Mucosa of stomach (tissue), 1 donor: ENCODE data around the gene SLC35E3.
"Not testable (repeated sequence)": the region's sequence is repeated elsewhere in the genome, so short reads cannot be mapped to it uniquely, and the experiment has no call there.

Experiments used
- H3K27me3 ChIP-seq: one replicate; pipeline ENCODE4 v1.7.0; 2013; ENCODE audit warnings: mild to moderate bottlenecking, low read length; ENCODE audit not compliant: control insufficient read depth, insufficient read depth
- H3K36me3 ChIP-seq: one replicate; pipeline ENCODE4 v1.7.0; 2013; ENCODE audit warnings: low read length; ENCODE audit not compliant: control insufficient read depth, insufficient read depth
- H3K4me1 ChIP-seq: one replicate; pipeline ENCODE4 v1.7.0; 2013; ENCODE audit warnings: mild to moderate bottlenecking, low read length; ENCODE audit not compliant: control insufficient read depth, insufficient read depth
- H3K4me3 ChIP-seq: one replicate; pipeline ENCODE4 v1.7.0; 2013; ENCODE audit warnings: low read length
- H3K9ac ChIP-seq: one replicate; pipeline ENCODE4 v1.7.0; 2013; ENCODE audit warnings: mild to moderate bottlenecking, low read length, moderate library complexity
- H3K9me3 ChIP-seq: one replicate; pipeline ENCODE4 v1.7.0; 2013; ENCODE audit warnings: mild to moderate bottlenecking, low read length, moderate library complexity; ENCODE audit not compliant: control insufficient read depth
- donor health status: Pancreatic carcinoma.

The SLC35E3 gene

GRCh38 chr12:68790081-68790951 is 44.3 kb downstream of the SLC35E3 start:
- Histone ChIP-seq H3K27me3 (no peaks in the 10 kb centered on the region), H3K4me1 (peaks cover 18% of the 10 kb centered on the region), H3K36me3 (no peaks in the 10 kb centered on the region), H3K9ac (no peak overlapping the region), H3K9me3 (no peaks in the 10 kb centered on the region), H3K4me3 (no peak overlapping the region)

- no peak overlapping the region for H3K4me3 ChIP-seq
- H3K9me3 ChIP-seq, result no peaks in the 10 kb centered on the region
- no peaks in the 10 kb centered on the region for H3K27me3 ChIP-seq
- H3K9ac ChIP-seq, result no peak overlapping the region
- H3K36me3 ChIP-seq, result no peaks in the 10 kb centered on the region
- H3K4me1 ChIP-seq, result peaks cover 18% of the 10 kb centered on the region
Measured at GRCh38 chr12:68790952-68791234, 44.9 kb downstream of the SLC35E3 start.

- Histone ChIP-seq H3K9ac (no peak overlapping the region), H3K4me3 (no peak overlapping the region), H3K9me3 (no peaks in the 10 kb centered on the region), H3K4me1 (peaks cover 18% of the 10 kb centered on the region), H3K36me3 (no peaks in the 10 kb centered on the region), H3K27me3 (no peaks in the 10 kb centered on the region)
Measured at GRCh38 chr12:68791897-68792481, 46.0 kb downstream of the SLC35E3 start.

GRCh38 chr12:68792952-68793351 is 47.0 kb downstream of the SLC35E3 start:
- no peaks in the 10 kb centered on the region for H3K27me3 ChIP-seq
- peaks cover 11% of the 10 kb centered on the region for H3K4me1 ChIP-seq
- no peaks in the 10 kb centered on the region for H3K9me3 ChIP-seq
- no peak overlapping the region for H3K4me3 ChIP-seq
- H3K9ac ChIP-seq, result no peak overlapping the region
- H3K36me3 ChIP-seq, result no peaks in the 10 kb centered on the region

GRCh38 chr12:68793436-68793835 is 47.5 kb downstream of the SLC35E3 start:
- Histone ChIP-seq H3K4me3 (no peak overlapping the region), H3K9ac (no peak overlapping the region), H3K27me3 (no peaks in the 10 kb centered on the region), H3K4me1 (peaks cover 11% of the 10 kb centered on the region), H3K9me3 (no peaks in the 10 kb centered on the region), H3K36me3 (no peaks in the 10 kb centered on the region)

- Histone ChIP-seq H3K36me3 (no peaks in the 10 kb centered on the region), H3K4me1 (peaks cover 6% of the 10 kb centered on the region), H3K9me3 (no peaks in the 10 kb centered on the region), H3K4me3 (no peak overlapping the region), H3K27me3 (no peaks in the 10 kb centered on the region), H3K9ac (no peak overlapping the region)
Measured at GRCh38 chr12:68793975-68794652, 48.1 kb downstream of the SLC35E3 start.

GRCh38 chr12:68794653-68795251 is 48.8 kb downstream of the SLC35E3 start:
- Histone ChIP-seq H3K4me3 (no peak overlapping the region), H3K9me3 (no peaks in the 10 kb centered on the region), H3K27me3 (no peaks in the 10 kb centered on the region), H3K4me1 (peaks cover 3% of the 10 kb centered on the region), H3K9ac (no peak overlapping the region), H3K36me3 (no peaks in the 10 kb centered on the region)

- Histone ChIP-seq H3K4me1 (peaks cover 3% of the 10 kb centered on the region), H3K9ac (no peak overlapping the region), H3K36me3 (no peaks in the 10 kb centered on the region), H3K9me3 (no peaks in the 10 kb centered on the region), H3K4me3 (no peak overlapping the region), H3K27me3 (no peaks in the 10 kb centered on the region)
Measured at GRCh38 chr12:68796399-68796798, 50.4 kb downstream of the SLC35E3 start.

- Histone ChIP-seq H3K4me1 (peaks cover 3% of the 10 kb centered on the region), H3K4me3 (no peak overlapping the region), H3K9ac (no peak overlapping the region), H3K36me3 (no peaks in the 10 kb centered on the region), H3K27me3 (no peaks in the 10 kb centered on the region), H3K9me3 (no peaks in the 10 kb centered on the region)
Measured at GRCh38 chr12:68798882-68799234, 52.9 kb downstream of the SLC35E3 start.

GRCh38 chr12:68800294-68800693 is 54.3 kb downstream of the SLC35E3 start:
- Histone ChIP-seq H3K4me1 (no peaks in the 10 kb centered on the region), H3K4me3 (no peak overlapping the region), H3K36me3 (no peaks in the 10 kb centered on the region), H3K9me3 (no peaks in the 10 kb centered on the region), H3K27me3 (no peaks in the 10 kb centered on the region), H3K9ac (no peak overlapping the region)

GRCh38 chr12:68801124-68801523 is 55.1 kb downstream of the SLC35E3 start:
- not testable (repeated sequence) for H3K4me1 ChIP-seq, H3K36me3 ChIP-seq, H3K4me3 ChIP-seq, H3K27me3 ChIP-seq, H3K9me3 ChIP-seq, H3K9ac ChIP-seq

- not testable (repeated sequence) for H3K9ac ChIP-seq, H3K4me3 ChIP-seq, H3K4me1 ChIP-seq, H3K36me3 ChIP-seq, H3K9me3 ChIP-seq, H3K27me3 ChIP-seq
Measured at GRCh38 chr12:68802372-68802745, 56.4 kb downstream of the SLC35E3 start.
